GM12878 (cell line): ENCODE data around the gene TRIM38. TPM values are rescaled to one million over a fixed set of nuclear protein-coding genes. Genes with fewer than 3 reads are reported as not detected.

Source experiments
- ATAC-seq: fragments of 200-7000 bp; cut with Tn5 transposase; 3 replicates; pipeline ENCODE4 v1.9.1; 2020; ENCODE audit warnings: mild to moderate bottlenecking, moderate library complexity
- BruUV-seq: library from RNA; stranded (reverse); fragments of 400-500 nt; replicated peaks from 2 replicates; lab custom pipeline; 2021; lab: Mats Ljungman, UMichigan
- CTCF ChIA-PET: fragments of 300-600 bp; sonication (Branson Sonifier 250); formaldehyde crosslinking; extraction: SDS; loops from one replicate; lab custom pipeline; 2021; ENCODE audit warnings: inconsistent platforms; lab: Yijun Ruan, JAX
- POLR2A ChIA-PET: fragments of 350-600 bp; formaldehyde crosslinking; extraction: SDS; loops from one replicate; lab custom pipeline; 2021; ENCODE audit warnings: inconsistent platforms; lab: Charles Lee
- RAD21 ChIA-PET: fragments of 300-600 bp; sonication (Branson Sonifier 250); formaldehyde crosslinking; loops from one replicate; lab custom pipeline; 2023; ENCODE audit warnings: antibody characterized with exemption; ENCODE audit not compliant: unreplicated experiment; lab: Charles Lee
- SMC1A ChIA-PET: fragments of 300-600 bp; sonication (Branson Sonifier 250); formaldehyde crosslinking; loops from one replicate; lab custom pipeline; 2023; ENCODE audit not compliant: unreplicated experiment, uncharacterized antibody; lab: Charles Lee
- DNase-seq: peaks from one replicate; pipeline ENCODE4 v3.0.0-alpha.2; 2011; ENCODE audit warnings: low read depth, low spot score
- FAIRE-seq: peaks from 3 replicates; lab custom pipeline; 2011; peaks lifted over from hg19 to GRCh38; lab: Jason Lieb, UNC
- H2AFZ ChIP-seq: 2 replicates; pipeline ENCODE4 v1.6.0; 2011; ENCODE audit warnings: low read depth, low read length, control low read depth; ENCODE audit not compliant: control insufficient read depth
- H3K27ac ChIP-seq: 2 replicates; pipeline ENCODE4 v1.5.1; 2011; ENCODE audit warnings: control low read depth; ENCODE audit not compliant: control insufficient read depth, insufficient read depth
- H3K27me3 ChIP-seq, 2 experiments: replicated peaks in 1 of 2; 2 replicates each; pipeline versions ENCODE4 v1.6.0 to v1.6.1; 2011; ENCODE audit warnings: low read length in 1 of 2; ENCODE audit not compliant: control insufficient read depth in 2 of 2, insufficient read depth in 2 of 2
- H3K36me3 ChIP-seq, 2 experiments: 2 replicates each; pipeline ENCODE4 v1.5.1; 2011; ENCODE audit warnings: low read length in 1 of 2; ENCODE audit not compliant: control insufficient read depth in 2 of 2, insufficient read depth in 2 of 2
- H3K4me1 ChIP-seq: 2 replicates; pipeline ENCODE4 v1.6.1; 2011; ENCODE audit warnings: mild to moderate bottlenecking, low read length, moderate library complexity, mixed read lengths; ENCODE audit not compliant: control insufficient read depth, insufficient read depth
- H3K4me2 ChIP-seq: 2 replicates; pipeline ENCODE4 v1.6.0; 2011; ENCODE audit warnings: control low read depth; ENCODE audit not compliant: control insufficient read depth, insufficient read depth
- H3K4me3 ChIP-seq: fragments of 200-600 bp; sonication (generic); 2 replicates; pipeline ENCODE4 v1.5.1; 2016
- H3K79me2 ChIP-seq: 2 replicates; pipeline ENCODE4 v1.6.0; 2011; ENCODE audit warnings: low read length; ENCODE audit not compliant: control insufficient read depth, insufficient read depth
- H3K9ac ChIP-seq: 2 replicates; pipeline ENCODE4 v1.8.0; 2011; ENCODE audit warnings: low read length, control low read depth, mixed read lengths; ENCODE audit not compliant: control insufficient read depth, insufficient read depth
- H3K9me3 ChIP-seq: replicated peaks from 3 replicates; pipeline ENCODE4 v1.5.1; 2011; ENCODE audit warnings: mild to moderate bottlenecking, low read length; ENCODE audit not compliant: control insufficient read depth, insufficient read depth
- H4K20me1 ChIP-seq: 2 replicates; pipeline ENCODE4 v1.6.0; 2011; ENCODE audit not compliant: control insufficient read depth, insufficient read depth
- FOS ChIP-seq: IDR thresholded peaks from 3 replicates; pipeline ENCODE4 v1.6.1; 2011; ENCODE audit warnings: borderline replicate concordance; ENCODE audit not compliant: insufficient read length; ENCODE audit errors: extremely low read depth
- KAT2A ChIP-seq: conservative IDR thresholded peaks from 2 replicates; pipeline ENCODE4 v1.6.1; 2011; ENCODE audit warnings: low read depth, low read length; ENCODE audit not compliant: control insufficient read depth
- RB1 ChIP-seq: fragments of 450-650 bp; formaldehyde crosslinking; IDR thresholded peaks from 2 replicates; pipeline ENCODE4 v1.6.1; 2017; ENCODE audit warnings: mild to moderate bottlenecking, borderline replicate concordance
- RCOR1 ChIP-seq: conservative IDR thresholded peaks from 2 replicates; pipeline ENCODE4 v1.6.1; 2012; ENCODE audit warnings: low read depth, low read length, improper control_type of control experiment
- WGBS: methylation state at CpG from one replicate; pipeline ENCODE4 v1.1.6; 2016; ENCODE audit warnings: low lambda C conversion rate; ENCODE audit not compliant: insufficient replicate concordance, insufficient coverage; ENCODE audit errors: missing lambda C conversion rate; 5-methylcytosine and 5-hydroxymethylcytosine counted together
- in situ Hi-C: fragments of 300-500 bp; cut with MboI; formaldehyde crosslinking; loops from 9 replicates; pipeline ENCODE4 v1.14.3; 2018; ENCODE audit warnings: mixed read lengths
- intact Hi-C: fragments of 100-400 bp; cut with micrococcal nuclease; formaldehyde crosslinking; loops from one replicate; pipeline ENCODE4 v1.14.2; 2022; ENCODE audit not compliant: unreplicated experiment
- polyA plus RNA-seq, 11 experiments: library from polyadenylated mRNA; depleted of rRNA in 4 of 11; unstranded in 6 of 11; stranded (reverse) in 5 of 11; fragments of >200 nt; fragmentation: Nextera tagmentation in 4 of 11; fragmentation: Illumina TruSeq in 1 of 11; extraction: Ambion mirVana in 4 of 11; extraction: Trizol in 1 of 11; gene quantifications; 1 replicate in 1 of 11; 2 replicates in 10 of 11; pipeline versions ENCODE4 v1.2.1 to v1.2.3, GENCODE V29; 2011 to 2016; ENCODE audit warnings: inconsistent platforms in 2 of 11, missing spikeins in 2 of 11, low read depth in 1 of 11
- total RNA-seq, 4 experiments: library from RNA; depleted of rRNA in 3 of 4; stranded (reverse); fragments of >200 nt in 3 of 4; fragmentation: Illumina TruSeq in 1 of 4; extraction: Trizol in 1 of 4; gene quantifications; 2 replicates each; pipeline versions ENCODE4 v1.2.1 to v1.2.3, GENCODE V29; 2013 to 2021
- TF ChIP-seq, protein P1 (sequence below): IDR thresholded peaks from 2 replicates; pipeline ENCODE4 v1.6.1; 2012; ENCODE audit warnings: mild to moderate bottlenecking, low read depth, low read length

The TRIM38 gene
- total and polyA plus RNA-seq, 10 of the 15 experiments (the other 5 are each of a cell fraction or from before 2014, with no cell fraction given): 4.5 to 14.7 (median 11.1) TPM

DNA sequence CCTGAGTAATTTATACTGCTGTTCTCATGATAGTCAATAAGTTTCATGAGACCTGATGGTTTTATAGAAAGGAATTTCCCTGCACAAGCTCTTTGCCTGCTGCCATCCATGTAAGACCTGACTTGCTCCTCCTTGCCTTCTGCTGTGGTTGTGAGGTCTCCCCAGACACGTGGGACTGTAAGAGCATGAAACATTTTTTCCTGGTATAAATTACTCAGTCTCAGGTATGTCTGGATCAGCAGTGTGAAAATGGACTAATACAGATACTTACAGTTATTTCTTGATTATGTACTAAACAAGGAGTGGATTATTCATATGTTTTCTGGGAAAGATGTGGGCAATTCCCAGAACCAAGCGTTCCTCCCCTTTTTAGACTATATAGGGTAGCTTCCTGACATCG is 1.9 kb upstream of the TRIM38 start:
- H3K27ac ChIP-seq: no peak overlapping the region
- H4K20me1 ChIP-seq: no peaks in the 10 kb centered on the region
- intact Hi-C loops (no loop called here), in situ Hi-C loops (no loop called here)
- ChIA-PET SMC1A (interaction anchor here (1.0 to 2.5 kb wide), 4 partner anchors 11 to 174 kb away, joined by 3 to 6 read pairs (median 4); no protein-coding TSS in a partner anchor), CTCF (interaction anchor here (1.1 to 5.3 kb wide), 6 partner anchors 10 to 242 kb away, joined by 3 to 62 read pairs (median 8); no protein-coding TSS in a partner anchor), RAD21 (interaction anchor here (1.2 kb wide), 1 partner anchor 61 kb away, joined by 3 read pairs; a partner anchor contains a TSS), POLR2A (interaction anchor here (2.2 to 3.5 kb wide), 3 partner anchors 32 to 65 kb away, joined by 6 to 27 read pairs (median 13); a partner anchor contains a TSS)
- H3K4me3 ChIP-seq: no peak overlapping the region
- no peak for DNase-seq
- peaks cover 2% of the 10 kb centered on the region; the same call in 2 of the 3 replicates for H3K9me3 ChIP-seq
- H3K4me2 ChIP-seq: peak overlapping the region; percentile 21; the same call in 1 of the 2 replicates
- H3K27me3 ChIP-seq: no peaks in the 10 kb centered on the region
- H2AFZ ChIP-seq: peak overlapping the region; percentile 1; the same call in 1 of the 2 replicates
- H3K4me1 ChIP-seq: peaks cover 21% of the 10 kb centered on the region
- WGBS: 32% methylated on average over 3 of the region's 3 CpGs
- H3K9ac ChIP-seq: no peak overlapping the region
- peaks cover 0 to 6% of the 10 kb centered on the region in 2 experiments; a peak in 1 of 4 replicates for H3K36me3 ChIP-seq
- BruUV-seq: no TSS peak
- no peak for ATAC-seq
- H3K79me2 ChIP-seq: peaks cover 29% of the 10 kb centered on the region
- no peak for TF ChIP-seq FOS
- TF ChIP-seq RCOR1: no peak
- TF ChIP-seq KAT2A: no peak
- TF ChIP-seq, protein P1, sequence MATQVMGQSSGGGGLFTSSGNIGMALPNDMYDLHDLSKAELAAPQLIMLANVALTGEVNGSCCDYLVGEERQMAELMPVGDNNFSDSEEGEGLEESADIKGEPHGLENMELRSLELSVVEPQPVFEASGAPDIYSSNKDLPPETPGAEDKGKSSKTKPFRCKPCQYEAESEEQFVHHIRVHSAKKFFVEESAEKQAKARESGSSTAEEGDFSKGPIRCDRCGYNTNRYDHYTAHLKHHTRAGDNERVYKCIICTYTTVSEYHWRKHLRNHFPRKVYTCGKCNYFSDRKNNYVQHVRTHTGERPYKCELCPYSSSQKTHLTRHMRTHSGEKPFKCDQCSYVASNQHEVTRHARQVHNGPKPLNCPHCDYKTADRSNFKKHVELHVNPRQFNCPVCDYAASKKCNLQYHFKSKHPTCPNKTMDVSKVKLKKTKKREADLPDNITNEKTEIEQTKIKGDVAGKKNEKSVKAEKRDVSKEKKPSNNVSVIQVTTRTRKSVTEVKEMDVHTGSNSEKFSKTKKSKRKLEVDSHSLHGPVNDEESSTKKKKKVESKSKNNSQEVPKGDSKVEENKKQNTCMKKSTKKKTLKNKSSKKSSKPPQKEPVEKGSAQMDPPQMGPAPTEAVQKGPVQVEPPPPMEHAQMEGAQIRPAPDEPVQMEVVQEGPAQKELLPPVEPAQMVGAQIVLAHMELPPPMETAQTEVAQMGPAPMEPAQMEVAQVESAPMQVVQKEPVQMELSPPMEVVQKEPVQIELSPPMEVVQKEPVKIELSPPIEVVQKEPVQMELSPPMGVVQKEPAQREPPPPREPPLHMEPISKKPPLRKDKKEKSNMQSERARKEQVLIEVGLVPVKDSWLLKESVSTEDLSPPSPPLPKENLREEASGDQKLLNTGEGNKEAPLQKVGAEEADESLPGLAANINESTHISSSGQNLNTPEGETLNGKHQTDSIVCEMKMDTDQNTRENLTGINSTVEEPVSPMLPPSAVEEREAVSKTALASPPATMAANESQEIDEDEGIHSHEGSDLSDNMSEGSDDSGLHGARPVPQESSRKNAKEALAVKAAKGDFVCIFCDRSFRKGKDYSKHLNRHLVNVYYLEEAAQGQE: no peak
- no peak for TF ChIP-seq RB1
- FAIRE-seq: no peak
